Activated CD4-positive, CD25-positive, alpha-beta regulatory T cell treated with anti-CD3 and anti-CD28 coated beads, Interleukin-2, amount 50 U/mL, for 72 hours (primary cell): Measurements from ENCODE around the gene BCL2L13.
"Not testable (repeated sequence)": the region's sequence is repeated elsewhere in the genome, so short reads cannot be mapped to it uniquely, and the experiment has no call there.

Experiments used
- DNase-seq: peaks from one replicate; pipeline ENCODE4 v3.0.0; 2021

BCL2L13 gene

GRCh38 chr22:17637490-17638181 is 921 bp upstream of the BCL2L13 start:
- no peak for DNase-seq

GRCh38 chr22:17638182-17638431 is 450 bp upstream of the BCL2L13 start:
- no peak for DNase-seq

- DNase-seq, result peak; percentile 31
These were observed 737 bp downstream of the BCL2L13 start for GRCh38 chr22:17639247-17639741.

- DNase-seq, result no peak
These were observed 2.7 kb downstream of the BCL2L13 start for GRCh38 chr22:17641269-17641668.

- DNase-seq, result not testable (repeated sequence)
These were observed 3.8 kb downstream of the BCL2L13 start for GRCh38 chr22:17642357-17642756.

- DNase-seq, result no peak
These were observed 8.9 kb downstream of the BCL2L13 start for GRCh38 chr22:17647452-17647851.

GRCh38 chr22:17647991-17648390 is 9.4 kb downstream of the BCL2L13 start:
- DNase-seq, result no peak

GRCh38 chr22:17648569-17648968 is 10.0 kb downstream of the BCL2L13 start:
- DNase-seq, result no peak

- DNase-seq, result no peak
These were observed 16.7 kb downstream of the BCL2L13 start for GRCh38 chr22:17655289-17655688.

GRCh38 chr22:17656870-17657395 is 18.4 kb downstream of the BCL2L13 start:
- DNase-seq, result no peak

- no peak for DNase-seq
These were observed 26.0 kb downstream of the BCL2L13 start for GRCh38 chr22:17664414-17665055.

GRCh38 chr22:17665248-17665647 is 26.7 kb downstream of the BCL2L13 start:
- no peak for DNase-seq

- DNase-seq, result no peak
These were observed 27.3 kb downstream of the BCL2L13 start for GRCh38 chr22:17665854-17666253.

GRCh38 chr22:17671521-17672092 is 33.0 kb downstream of the BCL2L13 start:
- DNase-seq, result not testable (repeated sequence)

GRCh38 chr22:17672417-17672991 is 33.9 kb downstream of the BCL2L13 start:
- DNase-seq, result no peak

GRCh38 chr22:17674152-17674551 is 35.6 kb downstream of the BCL2L13 start:
- DNase-seq, result no peak

- no peak for DNase-seq
These were observed 37.0 kb downstream of the BCL2L13 start for GRCh38 chr22:17675584-17675983.

- DNase-seq, result no peak
These were observed 40.3 kb downstream of the BCL2L13 start for GRCh38 chr22:17678817-17679385.

- no peak for DNase-seq
These were observed 45.7 kb downstream of the BCL2L13 start for GRCh38 chr22:17684245-17684644.

GRCh38 chr22:17692841-17693240 is 54.3 kb downstream of the BCL2L13 start:
- DNase-seq, result no peak

- DNase-seq, result no peak
These were observed 55.6 kb downstream of the BCL2L13 start for GRCh38 chr22:17694193-17694592.

- no peak for DNase-seq
These were observed 56.2 kb downstream of the BCL2L13 start for GRCh38 chr22:17694752-17695151.

GRCh38 chr22:17695986-17696385 is 57.4 kb downstream of the BCL2L13 start:
- no peak for DNase-seq
